Measurements from ENCODE around the gene VAMP1.
A peak's percentile ranks its signal among the peaks of the same experiment; 100 is the strongest.

DNA sequence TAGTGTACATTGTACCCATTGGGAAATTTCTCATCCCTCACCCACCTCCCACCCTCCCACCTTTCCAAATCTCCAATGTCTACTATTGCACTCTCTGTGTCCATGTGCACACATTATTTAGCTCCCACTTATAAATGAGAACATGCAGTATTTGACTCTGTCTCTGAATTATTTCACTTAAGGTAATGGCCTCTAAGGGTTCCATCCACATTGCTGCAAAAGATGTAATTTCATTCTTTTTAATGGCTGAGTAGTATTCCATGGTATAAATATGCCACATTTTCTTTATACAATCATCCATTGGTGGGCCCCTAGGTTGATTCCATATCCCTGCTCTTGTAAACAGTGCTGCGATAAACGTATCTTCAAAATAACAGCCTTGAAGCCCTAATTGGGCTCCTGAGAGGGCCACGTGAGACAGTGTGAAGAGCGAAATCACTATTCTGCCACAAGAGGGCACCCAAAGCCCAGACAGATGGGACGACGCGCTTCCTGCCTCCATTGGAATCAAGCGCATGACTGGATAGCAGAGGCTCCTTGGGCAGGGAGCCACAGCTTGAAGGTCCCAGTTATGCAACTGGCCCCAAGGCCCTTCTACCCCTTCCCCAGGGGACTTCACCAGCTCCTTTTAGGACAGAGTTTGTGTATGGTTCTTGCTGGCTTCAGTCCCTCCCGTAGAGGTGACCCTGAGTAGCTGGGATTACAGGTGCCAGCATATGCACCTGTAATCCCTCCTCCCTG, 47.0 kb downstream of the VAMP1 start:
- TF ChIP-seq CTCF (conservative IDR thresholded peaks at IDR 0.05) (peak; percentile 95), EZH2 (IDR thresholded peaks at IDR 0.05; ENCODE audit: low read depth) (no peak)
